GM21381 (cell line): ENCODE data around the gene PTPRA.
A peak's percentile ranks its signal among the peaks of the same experiment; 100 is the strongest.
"Not testable (repeated sequence)": the region's sequence is repeated elsewhere in the genome, so short reads cannot be mapped to it uniquely, and the experiment has no call there.

ENCODE experiments used
- ATAC-seq: cut with Tn5 transposase; IDR thresholded peaks from one replicate; pipeline ENCODE4 v1.9.1; 2021; ENCODE audit warnings: mild to moderate bottlenecking, moderate library complexity; ENCODE audit not compliant: unreplicated experiment

Gene PTPRA

GRCh38 chr20:3040086-3040485, 166.8 kb downstream of the PTPRA start:
- ATAC-seq, result no peak

GRCh38 chr20:3041854-3042409, 168.7 kb downstream of the PTPRA start:
- ATAC-seq, result no peak

GRCh38 chr20:3042625-3043024, 169.3 kb downstream of the PTPRA start:
- no peak for ATAC-seq

GRCh38 chr20:3043322-3043721, 170.0 kb downstream of the PTPRA start, which contains the start of gene GNRH2:
GNRH2 (plus strand) TSS chr20:3043622; CDS start chr20:3044415, 793 bp downstream.
- ATAC-seq, result no peak

- no peak for ATAC-seq
Observed at GRCh38 chr20:3044336-3044965, 171.2 kb downstream of the PTPRA start.

GRCh38 chr20:3045042-3045815, 171.9 kb downstream of the PTPRA start:
- ATAC-seq, result peak; percentile 42

- peak; percentile 89 for ATAC-seq
Observed at GRCh38 chr20:3045816-3046676, 172.8 kb downstream of the PTPRA start, which contains the start of gene MRPS26. MRPS26 (plus strand) TSS chr20:3046052; CDS start chr20:3046069, 17 bp downstream.

- no peak for ATAC-seq
Observed at GRCh38 chr20:3046677-3047462, 173.6 kb downstream of the PTPRA start.

- ATAC-seq, result no peak
Observed at GRCh38 chr20:3047486-3048419, 174.5 kb downstream of the PTPRA start.

GRCh38 chr20:3051385-3052019, 178.2 kb downstream of the PTPRA start:
- no peak for ATAC-seq

GRCh38 chr20:3059489-3059888, 186.2 kb downstream of the PTPRA start:
- ATAC-seq, result no peak

GRCh38 chr20:3064119-3064518, 190.8 kb downstream of the PTPRA start:
- not testable (repeated sequence) for ATAC-seq

- no peak for ATAC-seq
Observed at GRCh38 chr20:3067139-3068014, 194.1 kb downstream of the PTPRA start.

GRCh38 chr20:3068075-3068474, 194.8 kb downstream of the PTPRA start:
- no peak for ATAC-seq

- no peak for ATAC-seq
Observed at GRCh38 chr20:3068986-3069900, 196.0 kb downstream of the PTPRA start.

- ATAC-seq, result no peak
Observed at GRCh38 chr20:3070725-3071124, 197.4 kb downstream of the PTPRA start.

GRCh38 chr20:3071266-3071609, 198.0 kb downstream of the PTPRA start:
- no peak for ATAC-seq
